RWPE1 (cell line): ENCODE results near the gene GALNT2.

Source experiments
- CTCF ChIA-PET: fragments of 350-600 bp; sonication (Branson Sonifier 250); formaldehyde crosslinking; extraction: SDS; loops from one replicate; lab custom pipeline; 2021; lab: Yijun Ruan, JAX
- POLR2A ChIA-PET: fragments of 400-600 bp; formaldehyde crosslinking; extraction: SDS; loops from one replicate; lab custom pipeline; 2020; ENCODE audit warnings: antibody characterized with exemption; ENCODE audit not compliant: low non-redundant PET; lab: Yijun Ruan, JAX
- DNase-seq: peaks from one replicate; pipeline ENCODE4 v3.0.0; 2012; ENCODE audit warnings: low spot score
- H3K27ac ChIP-seq: fragments of 450-650 bp; 2 replicates; pipeline ENCODE4 v1.5.1; 2017
- CTCF ChIP-seq: fragments of 450-650 bp; conservative IDR thresholded peaks from 2 replicates; pipeline ENCODE4 v1.5.1; 2017; ENCODE audit warnings: low read depth, mild to moderate bottlenecking

The GALNT2 gene

DNA sequence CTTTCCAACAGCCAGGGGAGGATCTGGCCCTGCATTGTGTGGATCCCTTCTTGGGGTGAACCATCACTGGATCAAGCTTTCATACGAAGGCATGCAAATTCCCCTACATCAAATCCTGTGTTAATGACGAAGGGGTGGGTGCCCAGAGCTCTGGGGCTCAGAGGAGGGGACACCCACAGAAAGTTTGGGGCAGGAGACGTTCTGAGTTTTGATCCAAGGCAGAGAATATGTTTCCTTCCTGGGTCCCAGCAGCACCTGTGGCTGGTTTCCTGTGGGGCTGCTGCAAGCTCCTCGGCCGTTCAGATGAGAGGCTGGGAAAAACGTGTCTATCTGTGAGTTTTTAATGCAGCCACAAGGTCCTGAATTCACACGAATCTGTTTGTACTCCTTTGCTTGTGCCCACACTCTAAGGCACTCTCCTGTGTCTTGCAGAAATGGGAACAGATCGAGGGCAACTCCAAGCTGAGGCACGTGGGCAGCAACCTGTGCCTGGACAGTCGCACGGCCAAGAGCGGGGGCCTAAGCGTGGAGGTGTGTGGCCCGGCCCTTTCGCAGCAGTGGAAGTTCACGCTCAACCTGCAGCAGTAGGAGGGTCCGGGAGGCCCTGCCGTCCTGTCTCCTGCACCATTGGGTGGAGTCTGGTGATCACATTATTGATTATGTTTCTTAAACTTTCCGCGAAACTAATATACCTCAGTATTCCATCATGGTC lies 212.0 kb downstream of the GALNT2 start:
- no peak for TF ChIP-seq CTCF
- CTCF ChIA-PET: no interaction called here
- DNase-seq: no peak
- H3K27ac ChIP-seq: no peak overlapping the region
- POLR2A ChIA-PET: no interaction called here

DNA sequence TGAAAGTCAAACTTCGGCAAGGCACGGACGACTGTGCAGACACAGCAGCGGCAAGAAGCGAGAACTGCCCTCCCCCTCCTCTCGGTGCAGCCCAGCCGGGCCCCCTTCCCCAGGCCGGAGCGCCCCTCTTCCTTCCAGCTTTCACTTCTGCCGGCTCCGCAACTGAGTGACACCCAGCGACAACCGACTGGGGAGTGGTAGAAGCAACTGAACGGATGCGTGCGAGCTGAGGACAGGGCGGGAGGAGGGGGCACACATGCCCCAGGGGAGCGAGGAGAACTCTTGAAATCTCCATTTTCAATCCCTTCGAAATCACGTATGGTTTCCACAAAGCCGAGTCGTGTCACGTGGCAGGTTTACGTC lies 212.5 kb downstream of the GALNT2 start:
- ChIA-PET POLR2A (no interaction called here), CTCF (no interaction called here)
- no peak for TF ChIP-seq CTCF
- H3K27ac ChIP-seq: no peak overlapping the region
- no peak for DNase-seq

- no peak for TF ChIP-seq CTCF
- no peak overlapping the region for H3K27ac ChIP-seq
- DNase-seq: no peak
- CTCF ChIA-PET: interaction anchor here (0.7 kb wide), 1 partner anchor 619 kb away, joined by 5 read pairs; no protein-coding TSS in a partner anchor
- POLR2A ChIA-PET: no interaction called here
Observed at GRCh38 chr1:230280054-230280795, 213.2 kb downstream of the GALNT2 start.

DNA sequence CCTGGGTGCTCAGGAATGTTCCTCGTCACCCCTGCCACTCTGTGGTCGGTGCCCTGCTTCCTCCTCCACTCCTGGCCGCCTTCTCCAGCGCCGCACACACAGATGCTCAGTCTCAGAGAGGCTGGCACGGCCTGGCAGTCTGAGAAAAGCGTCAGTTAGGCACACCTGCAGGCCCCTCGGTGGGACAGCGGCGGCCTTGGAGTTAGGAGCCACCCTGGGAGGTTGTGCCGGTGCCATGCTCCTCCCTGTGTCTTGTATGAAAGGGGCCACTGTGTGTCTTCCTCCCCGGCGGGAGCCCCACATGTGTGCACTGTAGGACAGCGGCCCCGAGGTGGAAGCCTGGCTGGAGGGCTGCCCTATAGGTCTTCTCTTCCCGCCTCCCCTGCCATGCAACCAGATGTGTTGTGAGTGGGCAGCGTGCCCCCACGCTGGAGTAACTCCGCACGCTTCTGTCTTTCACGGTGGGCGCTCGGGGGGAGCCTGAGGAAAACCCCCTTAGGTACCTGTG lies 213.9 kb downstream of the GALNT2 start:
- ChIA-PET CTCF (interaction anchor here (0.7 kb wide), 1 partner anchor 620 kb away, joined by 5 read pairs; no protein-coding TSS in a partner anchor), POLR2A (no interaction called here)
- no peak for TF ChIP-seq CTCF
- no peak overlapping the region for H3K27ac ChIP-seq
- DNase-seq: no peak

DNA sequence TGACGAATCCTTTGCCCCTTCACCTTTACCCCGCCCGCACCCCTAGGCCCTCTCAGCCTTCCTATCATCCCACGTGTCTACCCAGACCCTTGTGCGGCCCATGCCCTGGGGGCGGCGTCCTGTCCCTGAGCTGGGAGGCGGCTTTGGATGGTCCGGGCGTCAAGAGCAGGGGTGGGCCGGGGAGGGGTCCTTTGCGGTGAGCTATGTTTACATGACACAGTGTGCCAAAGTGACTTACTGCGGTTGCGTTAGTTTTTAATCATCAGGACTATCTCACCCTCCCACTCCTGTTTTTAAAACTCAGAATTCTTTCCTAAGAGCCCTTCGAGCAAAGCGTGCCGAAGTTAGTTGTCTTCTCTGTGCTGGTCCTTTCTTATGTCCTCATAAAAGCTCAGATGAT lies 214.5 kb downstream of the GALNT2 start:
- DNase-seq: no peak
- POLR2A ChIA-PET: no interaction called here
- H3K27ac ChIP-seq: no peak overlapping the region
- no peak for TF ChIP-seq CTCF
- CTCF ChIA-PET: no interaction called here

- no peak overlapping the region for H3K27ac ChIP-seq
- ChIA-PET CTCF (no interaction called here), POLR2A (no interaction called here)
- TF ChIP-seq CTCF: no peak
- no peak for DNase-seq
Observed at GRCh38 chr1:230282157-230282556, 215.1 kb downstream of the GALNT2 start.
